Activated naive CD8-positive, alpha-beta T cell treated with anti-CD3 and anti-CD28 coated beads, Interleukin-2, amount 50 U/mL, for 24 hours (primary cell): ENCODE results near the gene FOLH1.
"Not testable (repeated sequence)": the region's sequence is repeated elsewhere in the genome, so short reads cannot be mapped to it uniquely, and the experiment has no call there.

Experiments
- ATAC-seq: fragments of 150-1000 bp; cut with Tn5 transposase; one replicate; pipeline ENCODE4 v1.10.0; 2021
- DNase-seq: peaks from one replicate; pipeline ENCODE4 v3.0.0; 2021
- H3K27ac Mint-ChIP-seq: one replicate; pipeline ENCODE4 v1.8.0; 2021; ENCODE audit warnings: mild to moderate bottlenecking, mixed read lengths
- H3K27me3 Mint-ChIP-seq: one replicate; pipeline ENCODE4 v1.8.0; 2021; ENCODE audit warnings: mixed read lengths
- H3K36me3 Mint-ChIP-seq: one replicate; pipeline ENCODE4 v1.8.0; 2021; ENCODE audit warnings: low read depth, mixed read lengths
- H3K4me1 Mint-ChIP-seq: one replicate; pipeline ENCODE4 v1.8.0; 2021; ENCODE audit warnings: mixed read lengths
- H3K4me3 Mint-ChIP-seq: one replicate; pipeline ENCODE4 v1.8.0; 2021; ENCODE audit warnings: mild to moderate bottlenecking, moderate library complexity, mixed read lengths
- H3K9me3 Mint-ChIP-seq: one replicate; pipeline ENCODE4 v1.8.0; 2021; ENCODE audit warnings: mixed read lengths

FOLH1 gene

GRCh38 chr11:49208006-49208721 is at the start of gene FOLH1:
FOLH1 (minus strand) TSS chr11:49208602; CDS start chr11:49208409, 193 bp downstream.
- H3K9me3 Mint-ChIP-seq, result no peaks in the 10 kb centered on the region
- peaks cover 8% of the 10 kb centered on the region for H3K27me3 Mint-ChIP-seq
- no peak within 1 kb of the TSS for H3K27ac Mint-ChIP-seq
- no peaks in the 10 kb centered on the region for H3K4me1 Mint-ChIP-seq
- peak within 1 kb of the TSS; percentile 36 for H3K4me3 Mint-ChIP-seq
- ATAC-seq (no peak), DNase-seq (no peak)
- peaks cover 2% of the 10 kb centered on the region for H3K36me3 Mint-ChIP-seq

- not testable (repeated sequence) for H3K9me3 Mint-ChIP-seq, ATAC-seq, DNase-seq, H3K4me1 Mint-ChIP-seq, H3K4me3 Mint-ChIP-seq, H3K27ac Mint-ChIP-seq, H3K27me3 Mint-ChIP-seq, H3K36me3 Mint-ChIP-seq
Measured at GRCh38 chr11:49255148-49255547, 46.7 kb upstream of the FOLH1 start.

- H3K4me1 Mint-ChIP-seq, H3K36me3 Mint-ChIP-seq, H3K4me3 Mint-ChIP-seq, H3K27me3 Mint-ChIP-seq, DNase-seq, H3K27ac Mint-ChIP-seq, H3K9me3 Mint-ChIP-seq, ATAC-seq: not testable (repeated sequence)
Measured at GRCh38 chr11:49251212-49251611, 42.8 kb upstream of the FOLH1 start.

GRCh38 chr11:49250398-49251115 is 42.2 kb upstream of the FOLH1 start:
- H3K27ac Mint-ChIP-seq, H3K9me3 Mint-ChIP-seq, DNase-seq, ATAC-seq, H3K27me3 Mint-ChIP-seq, H3K4me3 Mint-ChIP-seq, H3K36me3 Mint-ChIP-seq, H3K4me1 Mint-ChIP-seq: not testable (repeated sequence)

GRCh38 chr11:49249363-49249762 is 41.0 kb upstream of the FOLH1 start:
- not testable (repeated sequence) for H3K27me3 Mint-ChIP-seq, H3K27ac Mint-ChIP-seq, H3K4me1 Mint-ChIP-seq, ATAC-seq, H3K9me3 Mint-ChIP-seq, DNase-seq, H3K4me3 Mint-ChIP-seq, H3K36me3 Mint-ChIP-seq

GRCh38 chr11:49233685-49234084 is 25.3 kb upstream of the FOLH1 start:
- not testable (repeated sequence) for H3K27ac Mint-ChIP-seq, H3K36me3 Mint-ChIP-seq, DNase-seq, H3K4me3 Mint-ChIP-seq, H3K27me3 Mint-ChIP-seq, H3K4me1 Mint-ChIP-seq, ATAC-seq, H3K9me3 Mint-ChIP-seq

GRCh38 chr11:49233019-49233418 is 24.6 kb upstream of the FOLH1 start:
- H3K36me3 Mint-ChIP-seq, H3K27ac Mint-ChIP-seq, ATAC-seq, H3K9me3 Mint-ChIP-seq, H3K27me3 Mint-ChIP-seq, DNase-seq, H3K4me1 Mint-ChIP-seq, H3K4me3 Mint-ChIP-seq: not testable (repeated sequence)

GRCh38 chr11:49231725-49232124 is 23.3 kb upstream of the FOLH1 start:
- H3K4me1 Mint-ChIP-seq, H3K4me3 Mint-ChIP-seq, H3K36me3 Mint-ChIP-seq: not testable (repeated sequence)

GRCh38 chr11:49230534-49230933 is 22.1 kb upstream of the FOLH1 start:
- not testable (repeated sequence) for DNase-seq, H3K27ac Mint-ChIP-seq, H3K4me1 Mint-ChIP-seq, H3K36me3 Mint-ChIP-seq, H3K4me3 Mint-ChIP-seq, ATAC-seq, H3K27me3 Mint-ChIP-seq, H3K9me3 Mint-ChIP-seq

More at GRCh38 chr11:49231725-49232124, 23.3 kb upstream of the FOLH1 start:
- not testable (repeated sequence) for H3K9me3 Mint-ChIP-seq, H3K27ac Mint-ChIP-seq, H3K27me3 Mint-ChIP-seq, ATAC-seq, DNase-seq

GRCh38 chr11:49230001-49230400 is 21.6 kb upstream of the FOLH1 start:
- not testable (repeated sequence) for H3K27ac Mint-ChIP-seq, ATAC-seq, DNase-seq, H3K36me3 Mint-ChIP-seq, H3K27me3 Mint-ChIP-seq, H3K4me3 Mint-ChIP-seq, H3K9me3 Mint-ChIP-seq, H3K4me1 Mint-ChIP-seq

GRCh38 chr11:49229136-49229535 is 20.7 kb upstream of the FOLH1 start:
- not testable (repeated sequence) for H3K4me1 Mint-ChIP-seq, H3K9me3 Mint-ChIP-seq, H3K36me3 Mint-ChIP-seq, H3K4me3 Mint-ChIP-seq, ATAC-seq, H3K27me3 Mint-ChIP-seq, H3K27ac Mint-ChIP-seq, DNase-seq

- H3K36me3 Mint-ChIP-seq, H3K4me3 Mint-ChIP-seq, H3K27me3 Mint-ChIP-seq, H3K4me1 Mint-ChIP-seq, DNase-seq, H3K27ac Mint-ChIP-seq, H3K9me3 Mint-ChIP-seq, ATAC-seq: not testable (repeated sequence)
Measured at GRCh38 chr11:49225255-49225785, 16.9 kb upstream of the FOLH1 start.

GRCh38 chr11:49221112-49221511 is 12.7 kb upstream of the FOLH1 start:
- Mint-ChIP-seq H3K27ac (no peak overlapping the region), H3K4me3 (no peak overlapping the region), H3K27me3 (no peaks in the 10 kb centered on the region), H3K4me1 (no peaks in the 10 kb centered on the region), H3K36me3 (no peaks in the 10 kb centered on the region), H3K9me3 (no peaks in the 10 kb centered on the region)
- no peak for ATAC-seq
- no peak for DNase-seq

GRCh38 chr11:49213026-49213560 is 4.7 kb upstream of the FOLH1 start:
- Mint-ChIP-seq H3K9me3 (no peaks in the 10 kb centered on the region), H3K27me3 (peaks cover 3% of the 10 kb centered on the region), H3K4me1 (no peaks in the 10 kb centered on the region), H3K27ac (no peak overlapping the region), H3K36me3 (no peaks in the 10 kb centered on the region), H3K4me3 (no peak overlapping the region)
- ATAC-seq (no peak), DNase-seq (no peak)

GRCh38 chr11:49206999-49207398 is 1.4 kb downstream of the FOLH1 start:
- not testable (repeated sequence) for H3K27ac Mint-ChIP-seq, H3K4me1 Mint-ChIP-seq

More at GRCh38 chr11:49206999-49207398, 1.4 kb downstream of the FOLH1 start:
- H3K36me3 Mint-ChIP-seq, H3K9me3 Mint-ChIP-seq, H3K27me3 Mint-ChIP-seq, DNase-seq, ATAC-seq, H3K4me3 Mint-ChIP-seq: not testable (repeated sequence)
